ENCODE results near the gene FAM219B.
"Not testable (repeated sequence)": the region's sequence is repeated elsewhere in the genome, so short reads cannot be mapped to it uniquely, and the experiment has no call there.

FAM219B gene

DNA sequence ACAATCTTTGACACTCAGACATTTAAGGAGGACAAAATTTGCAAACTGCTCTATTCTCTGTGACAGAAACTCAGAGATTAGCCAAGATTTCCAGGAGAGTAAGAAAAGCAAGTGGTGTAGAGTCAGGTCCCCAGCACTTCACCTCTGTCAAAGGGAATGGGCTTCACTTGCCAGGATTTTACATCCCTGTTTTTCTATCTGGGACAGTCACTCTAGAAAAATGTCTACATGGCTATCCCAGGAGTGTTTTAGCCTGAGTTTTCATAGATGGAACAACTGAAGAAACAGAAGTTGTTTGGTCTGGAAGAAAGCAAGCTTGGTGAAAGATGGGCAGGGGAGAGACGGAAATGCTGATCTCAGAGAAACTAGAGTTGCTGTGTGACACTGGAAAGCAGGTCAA is 3.0 kb downstream of the FAM219B start:
- H3K4me3 ChIP-seq (ENCODE audit: low read depth, low read length) = no peak overlapping the region
- TF ChIP-seq, protein P1, sequence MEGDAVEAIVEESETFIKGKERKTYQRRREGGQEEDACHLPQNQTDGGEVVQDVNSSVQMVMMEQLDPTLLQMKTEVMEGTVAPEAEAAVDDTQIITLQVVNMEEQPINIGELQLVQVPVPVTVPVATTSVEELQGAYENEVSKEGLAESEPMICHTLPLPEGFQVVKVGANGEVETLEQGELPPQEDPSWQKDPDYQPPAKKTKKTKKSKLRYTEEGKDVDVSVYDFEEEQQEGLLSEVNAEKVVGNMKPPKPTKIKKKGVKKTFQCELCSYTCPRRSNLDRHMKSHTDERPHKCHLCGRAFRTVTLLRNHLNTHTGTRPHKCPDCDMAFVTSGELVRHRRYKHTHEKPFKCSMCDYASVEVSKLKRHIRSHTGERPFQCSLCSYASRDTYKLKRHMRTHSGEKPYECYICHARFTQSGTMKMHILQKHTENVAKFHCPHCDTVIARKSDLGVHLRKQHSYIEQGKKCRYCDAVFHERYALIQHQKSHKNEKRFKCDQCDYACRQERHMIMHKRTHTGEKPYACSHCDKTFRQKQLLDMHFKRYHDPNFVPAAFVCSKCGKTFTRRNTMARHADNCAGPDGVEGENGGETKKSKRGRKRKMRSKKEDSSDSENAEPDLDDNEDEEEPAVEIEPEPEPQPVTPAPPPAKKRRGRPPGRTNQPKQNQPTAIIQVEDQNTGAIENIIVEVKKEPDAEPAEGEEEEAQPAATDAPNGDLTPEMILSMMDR (IDR thresholded peaks at IDR 0.05; ENCODE audit: control insufficient read depth, extremely low read depth, insufficient read depth) = no peak
- no peak for DNase-seq (ENCODE audit: low read depth)

- no peak for DNase-seq (ENCODE audit: low read depth)
- TF ChIP-seq, protein P1 (IDR thresholded peaks at IDR 0.05; ENCODE audit: control insufficient read depth, extremely low read depth, insufficient read depth) = no peak
- no peak overlapping the region for H3K4me3 ChIP-seq (ENCODE audit: low read depth, low read length)
These were observed 4.2 kb downstream of the FAM219B start for GRCh38 chr15:74902295-74903075.

GRCh38 chr15:74901612-74902063 is 5.0 kb downstream of the FAM219B start:
- no peak for DNase-seq (ENCODE audit: low read depth)
- TF ChIP-seq, protein P1 (IDR thresholded peaks at IDR 0.05; ENCODE audit: control insufficient read depth, extremely low read depth, insufficient read depth) = peak; percentile 74
- no peak overlapping the region for H3K4me3 ChIP-seq (ENCODE audit: low read depth, low read length)

DNA sequence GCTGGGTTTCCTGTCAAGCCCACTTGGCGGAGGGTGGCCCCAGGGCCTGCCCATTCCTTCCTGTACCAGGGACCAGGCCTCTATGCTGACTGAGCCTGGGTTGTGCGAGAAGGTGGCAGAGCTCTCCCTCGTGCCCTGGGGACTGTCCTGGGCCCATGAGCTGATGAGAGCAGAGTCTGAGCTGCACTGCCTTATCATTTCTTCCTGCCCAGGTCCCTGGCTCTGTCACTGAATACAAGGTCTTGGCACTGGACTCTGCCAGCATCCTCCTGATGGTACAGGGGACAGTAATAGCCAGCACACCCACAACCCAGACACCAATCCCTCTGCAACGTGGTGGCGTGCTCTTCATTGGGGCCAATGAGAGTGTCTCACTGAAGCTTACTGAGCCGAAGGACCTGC is 9.3 kb downstream of the FAM219B start:
- DNase-seq (ENCODE audit: low read depth) = no peak
- TF ChIP-seq, protein P1 (IDR thresholded peaks at IDR 0.05; ENCODE audit: control insufficient read depth, extremely low read depth, insufficient read depth) = no peak
- H3K4me3 ChIP-seq (ENCODE audit: low read depth, low read length) = no peak overlapping the region

DNA sequence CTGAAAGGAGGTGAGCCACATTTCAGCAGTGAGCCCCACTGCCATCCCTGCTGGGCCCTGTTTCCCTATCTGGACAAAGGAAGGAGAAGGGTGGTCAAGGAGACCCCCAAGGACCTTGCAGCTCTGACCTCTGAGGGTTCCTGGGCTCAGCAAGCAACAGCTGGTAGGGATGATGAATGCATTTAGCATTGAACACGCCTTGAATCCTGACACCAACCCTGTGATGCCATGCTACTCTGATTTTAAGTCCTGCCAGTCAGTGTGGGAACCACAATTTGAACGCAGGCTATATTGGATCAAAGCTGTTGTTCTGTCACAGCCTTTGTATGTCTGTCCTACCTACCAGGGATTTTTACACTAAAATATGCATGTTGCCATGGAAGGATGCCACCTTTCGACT is 10.3 kb downstream of the FAM219B start:
- H3K4me3 ChIP-seq (ENCODE audit: low read depth, low read length) = no peak overlapping the region
- TF ChIP-seq, protein P1 (IDR thresholded peaks at IDR 0.05; ENCODE audit: control insufficient read depth, extremely low read depth, insufficient read depth) = no peak
- DNase-seq (ENCODE audit: low read depth) = no peak

DNA sequence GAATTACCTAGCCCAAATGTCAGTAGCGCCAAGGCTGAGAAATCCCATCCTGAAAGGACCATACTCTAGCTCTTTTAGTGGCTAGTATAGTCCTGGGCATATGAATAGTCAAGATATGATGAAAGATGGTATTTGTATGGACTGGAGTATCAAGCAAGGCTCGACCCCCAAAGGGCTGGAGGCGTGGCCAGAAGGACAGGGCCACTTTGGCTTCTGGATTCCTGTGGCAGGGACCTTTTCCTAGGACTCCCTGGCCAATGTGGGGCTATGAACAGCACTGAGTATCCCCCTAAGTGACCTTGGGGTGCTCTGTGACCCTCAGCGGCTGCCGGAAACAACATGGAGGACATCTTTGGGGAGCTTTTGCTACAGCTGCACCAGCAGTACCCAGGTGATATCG is 10.8 kb downstream of the FAM219B start:
- no peak for DNase-seq (ENCODE audit: low read depth)
- TF ChIP-seq, protein P1 (IDR thresholded peaks at IDR 0.05; ENCODE audit: control insufficient read depth, extremely low read depth, insufficient read depth) = no peak
- no peak overlapping the region for H3K4me3 ChIP-seq (ENCODE audit: low read depth, low read length)

DNA sequence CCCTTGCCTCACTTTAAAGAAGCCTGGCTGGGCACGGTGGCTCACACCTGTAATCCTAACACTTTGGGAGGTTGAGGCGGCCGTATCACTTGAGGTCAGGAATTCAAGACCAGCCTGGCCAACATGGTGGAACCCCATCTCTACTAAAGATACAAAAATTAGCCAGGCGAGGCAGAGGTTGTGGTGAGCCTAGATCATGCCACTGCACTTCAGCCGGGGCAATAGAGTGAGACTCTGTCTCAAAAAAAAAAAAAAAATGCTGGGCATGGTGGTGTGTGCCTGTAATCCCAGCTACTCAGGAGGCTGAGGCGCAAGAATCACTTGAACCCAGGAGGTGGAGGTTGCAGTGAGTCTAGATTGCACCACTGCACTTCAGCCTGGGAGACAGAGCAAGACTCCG is 12.3 kb downstream of the FAM219B start:
- DNase-seq (ENCODE audit: low read depth); H3K4me3 ChIP-seq (ENCODE audit: low read depth, low read length): not testable (repeated sequence)

All from LNCaP clone FGC (cell line).